IPS-18c (cell line): ENCODE data around the gene SRGAP1.
"Not testable (repeated sequence)": the region's sequence is repeated elsewhere in the genome, so short reads cannot be mapped to it uniquely, and the experiment has no call there.

Experiments used
- H3K4me3 ChIP-seq: 2 replicates; pipeline ENCODE4 v1.7.0; 2013; ENCODE audit warnings: low read depth, mild to moderate bottlenecking, low read length, moderate library complexity; ENCODE audit not compliant: insufficient read depth
- H3K9me3 ChIP-seq: one replicate; pipeline ENCODE4 v1.6.1; 2013; ENCODE audit warnings: mild to moderate bottlenecking, low read length, moderate library complexity; ENCODE audit not compliant: control insufficient read depth, insufficient read depth

SRGAP1 gene

DNA sequence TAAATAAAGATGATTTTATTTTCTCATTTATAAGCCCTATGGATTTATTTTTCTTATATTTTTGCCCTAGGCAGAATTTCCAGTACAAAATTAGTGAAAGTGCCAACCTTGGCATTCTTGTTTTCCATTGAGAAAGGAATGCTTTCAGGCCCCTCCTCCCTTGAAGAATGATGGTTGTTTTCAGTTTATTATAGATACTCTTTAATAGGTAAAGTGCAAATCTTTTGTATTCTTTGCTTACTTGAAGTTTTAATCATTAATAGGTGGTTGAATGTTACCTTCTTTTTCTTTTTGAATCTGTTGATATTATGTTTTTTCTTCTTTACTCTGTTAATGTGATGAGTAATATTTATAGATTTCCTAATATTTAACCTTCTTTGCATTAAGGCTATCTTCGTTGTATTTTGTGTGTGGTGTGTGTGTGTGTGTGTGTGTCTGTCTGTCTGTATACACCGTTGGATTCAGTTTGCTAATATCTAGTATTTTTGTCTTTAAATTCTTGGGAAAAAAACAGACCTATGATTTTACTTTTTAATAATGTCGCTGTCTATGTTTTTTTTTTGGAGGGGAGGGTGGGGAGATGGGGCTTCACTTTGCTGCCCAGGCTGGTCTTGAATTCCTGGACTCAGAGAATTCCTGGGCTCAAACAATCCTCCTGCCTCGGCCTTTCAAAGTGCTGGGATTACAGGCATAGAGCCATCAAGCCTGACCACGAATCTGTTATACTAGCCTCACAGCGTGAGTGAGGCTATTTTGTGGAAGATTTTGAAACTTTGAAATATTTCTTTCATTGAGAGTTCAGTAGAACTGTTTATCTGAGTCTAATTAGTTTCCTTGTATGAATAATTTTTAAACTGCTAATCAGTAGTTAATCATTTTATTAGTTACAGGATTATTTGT is 13.5 kb downstream of the SRGAP1 start:
- no peaks in the 10 kb centered on the region for H3K9me3 ChIP-seq

DNA sequence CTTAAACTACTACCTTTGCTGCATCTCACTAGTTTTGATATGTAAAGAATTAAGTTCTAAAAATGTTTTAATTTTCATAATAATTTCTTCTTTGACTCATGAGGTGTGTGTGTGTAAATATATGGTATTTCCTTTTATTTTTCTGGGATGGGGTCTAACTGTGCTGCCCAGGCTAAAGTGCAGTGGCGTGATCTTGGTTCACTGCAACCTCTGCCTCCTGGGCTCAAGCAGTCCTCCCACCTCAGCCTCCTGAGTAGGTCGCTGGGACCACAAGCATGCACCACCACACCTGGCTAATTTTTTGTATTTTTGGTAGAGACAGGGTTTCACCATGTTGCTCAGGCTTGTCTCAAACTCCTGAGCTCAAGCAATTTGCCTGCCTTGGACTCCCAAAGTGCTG is 15.4 kb downstream of the SRGAP1 start:
- H3K9me3 ChIP-seq, H3K4me3 ChIP-seq: not testable (repeated sequence)

More for the DNA sequence above, 13.5 kb downstream of the SRGAP1 start:
- no peak overlapping the region for H3K4me3 ChIP-seq

DNA sequence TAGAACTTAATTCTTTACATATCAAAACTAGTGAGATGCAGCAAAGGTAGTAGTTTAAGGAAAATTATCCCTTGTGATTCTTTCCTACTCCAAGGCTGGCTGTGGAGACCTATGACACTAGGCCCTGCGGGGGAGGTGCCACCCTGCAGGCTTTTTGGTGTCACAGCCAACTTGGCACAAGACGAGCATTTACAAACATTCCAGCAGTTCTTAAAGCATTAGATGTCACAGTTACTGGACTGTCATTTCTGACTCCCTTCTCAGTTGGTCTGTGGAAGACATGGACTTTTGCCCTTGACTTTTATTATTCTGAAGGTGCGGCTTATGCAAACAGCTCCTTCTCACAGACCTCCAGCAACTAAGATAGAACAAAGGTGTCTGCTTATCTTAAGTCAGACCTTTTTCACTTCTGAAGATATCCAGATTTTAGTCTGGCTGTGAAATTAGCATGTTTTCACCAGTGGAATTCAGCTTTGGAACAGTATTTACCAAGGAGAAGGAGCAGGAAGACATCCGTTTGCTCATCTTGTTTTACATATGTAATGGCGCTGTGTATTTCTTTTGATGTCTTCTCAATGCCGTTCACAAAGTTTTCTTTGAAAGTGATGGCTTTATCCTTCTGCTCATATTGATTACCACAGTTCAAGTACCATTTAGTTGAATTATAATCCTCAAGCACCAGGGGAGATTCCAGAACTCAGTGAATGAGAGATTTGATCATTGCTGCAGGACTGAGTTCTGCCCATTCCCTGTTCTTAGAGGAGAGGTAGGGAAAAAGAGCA is 17.9 kb downstream of the SRGAP1 start:
- no peaks in the 10 kb centered on the region for H3K9me3 ChIP-seq
- H3K4me3 ChIP-seq = no peak overlapping the region

DNA sequence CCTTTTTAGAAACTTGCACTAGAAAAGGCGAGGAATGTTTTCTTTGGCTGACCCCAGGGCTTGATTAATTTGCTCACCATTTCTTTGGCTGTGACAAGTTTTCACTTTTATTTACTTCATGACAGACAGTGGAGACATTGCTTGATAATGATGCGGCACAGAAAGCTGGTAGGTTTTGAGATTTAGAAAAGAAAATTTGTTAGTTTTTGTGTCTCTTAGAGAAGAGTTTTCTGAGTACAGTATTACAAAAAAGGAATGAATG is 18.4 kb downstream of the SRGAP1 start:
- no peak overlapping the region for H3K4me3 ChIP-seq

DNA sequence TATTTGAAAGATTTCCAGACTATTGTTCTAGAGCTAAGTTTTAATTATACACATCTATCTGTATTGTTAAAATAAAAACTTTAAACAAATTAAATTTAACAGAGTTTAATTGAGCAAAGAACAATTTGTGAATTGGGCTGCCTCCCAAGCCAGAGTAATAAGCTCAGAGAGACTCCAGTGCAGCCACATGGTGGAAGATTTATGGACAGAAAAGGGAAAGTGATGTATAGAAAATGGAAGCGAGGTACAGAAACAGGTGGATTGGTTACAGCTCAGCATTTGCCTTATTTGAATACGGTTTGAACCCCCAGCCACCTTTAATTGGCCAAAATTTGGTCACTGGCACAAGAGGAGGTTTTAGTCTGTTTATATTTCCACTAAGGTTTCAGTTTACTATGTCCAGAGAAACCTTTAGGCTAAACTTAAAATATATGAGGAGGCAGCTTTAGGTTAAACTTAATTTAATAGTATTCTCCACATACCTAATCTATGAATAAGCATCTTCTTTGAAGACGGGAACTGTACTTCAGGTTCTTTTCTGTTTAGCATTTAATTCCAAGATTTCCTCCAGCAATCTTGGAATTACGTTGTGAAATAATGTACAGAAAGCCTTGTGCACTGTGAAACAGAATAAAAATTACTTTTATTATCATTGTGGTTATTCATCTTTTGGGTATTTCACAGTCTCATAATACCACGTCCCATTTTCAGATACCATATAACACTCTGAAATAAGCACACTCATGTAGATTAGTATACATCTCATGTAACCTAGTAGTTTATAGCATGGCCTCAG is 19.4 kb downstream of the SRGAP1 start:
- no peak overlapping the region for H3K4me3 ChIP-seq
- no peaks in the 10 kb centered on the region for H3K9me3 ChIP-seq

More for the DNA sequence above, 18.4 kb downstream of the SRGAP1 start:
- H3K9me3 ChIP-seq = no peaks in the 10 kb centered on the region

DNA sequence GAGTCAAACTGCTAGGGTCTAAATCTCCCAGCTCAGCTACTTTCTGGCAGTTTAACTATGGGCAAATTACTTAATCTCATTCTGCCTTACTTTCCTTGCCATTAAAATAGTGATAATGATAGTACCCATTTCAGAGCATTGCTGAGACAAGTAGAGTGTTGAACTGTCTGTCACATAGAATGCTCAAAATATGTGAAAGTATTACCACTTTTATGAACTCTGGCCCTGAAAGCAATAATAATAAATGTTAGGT is 19.9 kb downstream of the SRGAP1 start:
- Histone ChIP-seq H3K4me3 (no peak overlapping the region), H3K9me3 (no peaks in the 10 kb centered on the region)

DNA sequence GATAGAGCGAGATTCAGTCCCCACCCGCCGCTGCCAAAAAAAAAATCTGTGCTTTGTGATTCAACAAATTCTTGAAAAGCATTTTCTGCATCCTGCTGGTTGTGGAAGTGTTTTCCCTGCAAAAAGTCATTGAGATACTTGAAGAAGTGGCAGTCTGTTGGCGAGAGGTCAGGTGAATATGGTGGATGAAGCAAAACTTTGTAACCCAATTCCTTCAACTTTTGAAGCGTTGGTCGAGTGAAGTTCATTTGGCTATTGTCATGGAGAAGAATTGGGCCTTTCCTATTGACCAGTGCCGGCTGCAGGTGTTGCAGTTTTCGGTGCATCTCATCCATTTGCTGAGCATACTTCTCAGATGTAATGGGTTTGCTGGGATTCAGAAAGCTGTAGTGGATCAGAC is 20.9 kb downstream of the SRGAP1 start:
- H3K4me3 ChIP-seq = no peak overlapping the region
- H3K9me3 ChIP-seq = no peaks in the 10 kb centered on the region

DNA sequence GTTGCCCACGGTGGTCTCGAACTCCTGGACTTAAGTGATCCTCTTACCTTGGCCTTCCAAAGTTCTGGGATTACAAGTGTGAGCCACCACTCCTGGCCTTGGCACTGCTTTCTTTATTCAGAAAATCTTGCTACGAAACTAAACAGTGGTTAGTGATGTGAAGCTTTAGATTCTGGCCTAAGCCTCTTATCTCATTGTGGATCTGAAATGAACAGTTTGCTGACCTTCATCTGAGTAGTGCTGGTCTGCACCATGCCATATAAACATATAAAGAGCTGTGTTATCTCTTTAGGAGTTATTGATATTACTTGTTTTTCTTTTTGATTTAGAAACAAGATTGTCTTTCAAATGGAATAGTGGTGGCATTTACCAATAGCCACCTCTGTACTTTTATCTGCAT is 22.6 kb downstream of the SRGAP1 start:
- Histone ChIP-seq H3K4me3 (no peak overlapping the region), H3K9me3 (no peaks in the 10 kb centered on the region)

DNA sequence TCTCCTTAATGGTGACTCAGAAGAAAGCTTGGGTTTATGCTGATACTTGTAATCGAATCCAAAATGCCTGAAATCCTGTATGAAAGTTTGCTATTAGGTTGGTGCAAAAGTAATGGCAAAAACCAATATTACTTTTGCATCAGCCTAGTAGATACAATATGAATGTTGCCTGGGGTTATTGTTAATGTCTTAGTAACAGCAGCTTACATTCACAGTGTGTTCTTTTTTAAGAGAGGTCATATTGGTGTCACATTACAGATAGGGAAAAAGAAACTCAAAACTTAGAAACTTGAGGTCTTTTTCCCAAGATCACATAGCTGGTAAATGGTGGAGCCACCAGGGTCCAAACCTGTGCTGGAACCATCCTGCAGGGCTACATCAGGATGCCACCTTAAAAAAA is 25.2 kb downstream of the SRGAP1 start:
- Histone ChIP-seq H3K4me3 (no peak overlapping the region), H3K9me3 (no peaks in the 10 kb centered on the region)

DNA sequence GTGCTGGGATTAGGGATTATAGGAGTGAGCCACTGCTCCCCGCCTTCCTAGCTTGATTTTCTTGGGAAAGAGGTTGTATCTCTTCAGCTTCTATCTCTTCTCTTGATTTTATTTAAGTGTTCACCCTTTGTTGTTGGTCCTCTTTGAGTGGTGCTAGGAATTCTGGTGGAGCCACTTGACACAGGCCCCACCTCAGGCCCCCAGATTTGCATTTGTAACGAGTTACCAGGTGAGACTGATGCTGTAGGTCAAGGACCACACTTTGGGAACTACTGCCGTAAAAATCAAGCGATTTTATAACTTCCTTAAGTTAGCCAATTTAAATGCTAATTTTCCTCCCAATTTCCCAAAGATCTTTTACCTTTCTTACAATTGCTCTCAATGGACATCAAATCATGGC is 26.3 kb downstream of the SRGAP1 start:
- Histone ChIP-seq H3K4me3 (no peak overlapping the region), H3K9me3 (no peaks in the 10 kb centered on the region)

DNA sequence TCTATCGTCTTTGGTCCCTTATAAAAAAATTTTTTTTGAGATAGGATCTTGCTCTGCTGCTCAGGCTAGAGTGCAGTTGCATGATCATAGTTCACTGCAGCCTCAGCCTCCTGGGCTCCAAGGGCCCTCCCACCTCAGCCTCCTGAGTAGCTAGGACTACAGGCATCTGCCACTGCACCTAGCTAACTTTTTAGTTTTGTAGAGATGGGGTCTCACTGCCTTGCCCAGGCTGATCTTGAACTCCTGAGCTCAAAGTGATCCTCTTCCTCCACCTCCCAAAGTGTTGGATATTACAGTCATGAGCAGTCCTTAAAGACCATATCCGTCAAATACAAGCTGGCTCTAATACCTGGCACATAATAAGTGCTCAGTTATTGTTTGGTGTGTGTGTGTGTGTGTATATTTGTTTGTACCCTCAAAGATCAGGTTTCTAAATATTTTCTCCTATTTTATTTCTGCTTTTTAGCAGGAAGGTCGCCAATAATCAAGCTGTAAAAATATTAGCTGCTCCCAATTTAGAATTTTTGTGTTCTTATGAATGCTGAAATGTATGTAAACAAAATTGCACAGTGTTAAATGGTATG is 30.5 kb downstream of the SRGAP1 start:
- H3K9me3 ChIP-seq = no peaks in the 10 kb centered on the region
- H3K4me3 ChIP-seq = no peak overlapping the region

DNA sequence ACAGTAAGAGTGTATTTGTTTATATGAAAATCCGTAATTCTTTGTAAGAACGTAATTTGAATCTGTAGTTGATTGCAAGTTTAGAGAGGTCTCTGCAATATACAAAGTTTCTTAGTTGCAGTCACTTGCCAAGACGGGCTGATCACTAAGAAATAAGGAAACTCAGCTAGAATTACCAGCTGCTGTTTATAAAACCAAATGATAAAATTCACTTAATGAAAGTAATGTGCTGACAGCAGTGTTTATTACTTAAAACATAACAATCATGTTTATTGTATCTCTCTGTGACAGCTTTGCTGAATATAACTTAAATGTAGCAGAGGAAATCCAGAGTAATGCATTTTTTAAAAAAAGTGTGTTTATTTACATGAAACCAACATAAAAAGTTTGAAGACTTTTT is 31.2 kb downstream of the SRGAP1 start:
- Histone ChIP-seq H3K9me3 (no peaks in the 10 kb centered on the region), H3K4me3 (no peak overlapping the region)

DNA sequence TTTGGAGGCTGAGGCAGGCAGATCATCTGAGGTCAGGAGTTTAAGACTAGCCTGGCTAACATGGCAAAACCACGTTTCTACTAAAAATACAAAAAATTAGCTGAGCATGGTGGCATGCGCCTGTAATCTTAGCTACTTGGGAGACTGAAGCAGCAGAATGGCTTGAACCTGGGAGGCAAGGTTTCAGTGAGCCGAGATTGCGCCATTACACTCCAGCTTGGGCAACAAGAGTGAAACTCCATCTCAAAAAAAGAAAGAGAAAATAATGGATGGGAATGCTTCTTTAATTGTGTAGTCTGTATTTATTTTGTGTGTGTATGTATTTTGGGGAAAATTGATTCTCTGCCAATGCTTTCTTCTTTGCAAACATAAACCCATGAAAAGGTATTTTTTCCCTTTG is 32.5 kb downstream of the SRGAP1 start:
- Histone ChIP-seq H3K9me3 (no peaks in the 10 kb centered on the region), H3K4me3 (no peak overlapping the region)

DNA sequence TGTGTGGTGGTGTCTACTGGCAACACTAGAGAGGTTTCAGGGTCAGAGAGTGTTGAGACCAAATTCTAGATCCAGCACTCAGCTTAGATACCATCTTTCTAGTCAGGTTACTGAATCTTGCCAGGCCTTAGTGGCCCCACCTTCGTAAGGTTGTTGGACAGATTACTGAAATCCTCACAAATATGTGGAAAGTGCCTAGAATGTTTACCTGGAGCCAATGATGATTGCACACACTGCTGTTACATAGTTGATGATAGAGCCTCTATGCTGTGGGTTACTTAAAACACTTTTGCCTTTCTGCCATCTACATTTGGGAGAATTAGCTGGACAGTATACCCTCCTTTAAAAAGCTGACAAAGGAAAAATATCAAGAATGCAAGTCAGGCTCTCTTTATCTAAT is 33.2 kb downstream of the SRGAP1 start:
- Histone ChIP-seq H3K9me3 (no peaks in the 10 kb centered on the region), H3K4me3 (no peak overlapping the region)

DNA sequence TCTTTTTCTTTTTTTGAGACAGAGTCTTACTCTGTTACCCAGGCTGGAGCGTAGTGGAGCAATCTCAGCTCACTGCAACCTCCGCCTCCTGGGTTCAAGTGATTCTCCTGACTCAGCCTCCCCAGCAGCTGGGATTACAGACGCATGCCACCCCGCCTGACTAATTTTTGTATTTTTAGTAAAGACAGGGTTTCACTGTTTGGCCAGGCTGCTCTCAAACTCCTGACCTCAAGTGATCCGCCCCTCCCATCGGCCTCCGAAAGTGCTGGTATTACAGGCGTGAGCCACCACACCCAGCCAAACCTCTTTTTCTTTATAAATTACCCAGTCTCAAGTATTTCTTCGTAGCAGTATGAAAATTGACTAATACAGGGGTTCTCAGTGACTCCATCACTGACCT is 35.7 kb downstream of the SRGAP1 start:
- H3K4me3 ChIP-seq, H3K9me3 ChIP-seq: not testable (repeated sequence)

DNA sequence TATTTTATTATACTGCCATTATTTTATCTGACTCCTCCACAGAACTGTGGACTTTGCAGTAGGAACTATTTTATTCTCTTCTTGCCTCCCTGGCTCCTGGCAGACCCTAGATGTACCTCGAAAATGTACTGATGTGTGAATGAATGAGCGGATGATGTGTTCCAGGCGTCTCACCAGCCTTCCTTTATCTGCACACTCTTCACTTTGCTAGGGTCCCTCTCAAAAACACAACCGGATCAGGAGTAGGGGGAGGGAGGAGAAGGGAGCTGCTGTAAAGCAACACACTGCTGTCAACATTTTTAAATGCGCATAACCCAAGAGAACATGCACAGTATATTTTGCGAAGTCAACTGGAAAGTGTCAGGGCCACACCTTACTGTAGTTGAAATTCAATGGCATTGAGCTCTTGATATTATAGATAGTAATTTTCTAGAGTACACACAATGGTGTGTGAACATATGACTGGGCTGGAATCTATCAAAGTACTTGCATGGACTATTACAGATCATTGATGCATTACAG is 36.3 kb downstream of the SRGAP1 start:
- H3K4me3 ChIP-seq = no peak overlapping the region
- H3K9me3 ChIP-seq = no peaks in the 10 kb centered on the region

DNA sequence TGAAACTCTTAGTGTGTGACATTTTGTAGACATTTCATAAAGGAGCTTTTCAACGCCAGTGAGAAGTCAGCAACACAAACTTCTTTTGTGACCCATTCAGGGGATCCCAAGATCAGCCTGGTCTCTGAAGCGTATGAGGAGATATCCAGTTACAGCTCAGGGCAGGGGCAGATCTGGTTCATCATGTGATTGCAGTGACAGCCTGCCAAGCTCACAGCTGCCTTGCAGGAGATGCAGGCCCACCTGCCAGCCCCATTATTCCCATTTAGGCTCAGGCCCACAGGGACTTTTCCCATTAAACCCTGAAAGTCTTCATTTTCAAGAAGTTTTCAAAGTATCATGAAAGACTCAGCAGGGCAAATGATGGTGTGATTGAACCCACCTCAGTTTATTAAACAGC is 38.3 kb downstream of the SRGAP1 start:
- H3K9me3 ChIP-seq = no peaks in the 10 kb centered on the region
- H3K4me3 ChIP-seq = no peak overlapping the region

DNA sequence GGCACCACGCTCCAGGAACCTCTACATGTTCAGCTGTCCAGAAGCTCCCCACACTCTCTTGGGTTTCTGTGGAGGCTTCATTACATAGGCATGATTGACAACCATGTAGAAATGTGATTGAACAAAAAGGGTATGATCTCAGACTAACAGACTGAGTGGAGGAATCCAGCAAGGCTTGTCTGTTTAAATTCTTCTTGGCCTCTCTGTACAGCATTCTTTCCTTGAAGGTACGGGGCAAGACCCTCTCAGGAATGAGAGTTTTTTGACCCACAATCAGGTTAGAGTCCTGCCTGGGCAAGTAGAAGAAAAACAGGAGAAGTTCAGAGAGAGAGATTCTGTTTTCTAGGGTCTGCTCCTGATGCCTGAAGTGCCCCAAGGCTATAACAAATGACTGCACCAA is 40.9 kb downstream of the SRGAP1 start:
- Histone ChIP-seq H3K4me3 (no peak overlapping the region), H3K9me3 (no peaks in the 10 kb centered on the region)
